T-helper 17 cell (primary cell): Measurements from ENCODE around the gene RASGRP3. TPM values are rescaled to one million over a fixed set of nuclear protein-coding genes. Genes with fewer than 3 reads are reported as not detected.
"Not testable (repeated sequence)": the region's sequence is repeated elsewhere in the genome, so short reads cannot be mapped to it uniquely, and the experiment has no call there.

Source experiments
- ATAC-seq: fragments of 150-1000 bp; cut with Tn5 transposase; 2 replicates; pipeline ENCODE4 v1.10.0; 2021; ENCODE audit warnings: mild to moderate bottlenecking, moderate library complexity
- DNase-seq, 3 donors: peaks; one replicate each; pipeline versions ENCODE4 v3.0.0 to v3.0.0-alpha.2; 2020 to 2021
- H3K9me3 ChIP-seq: one replicate; pipeline ENCODE4 v1.7.0; 2013; ENCODE audit warnings: low read length, mild to moderate bottlenecking; ENCODE audit not compliant: control insufficient read depth, poor library complexity, severe bottlenecking
- H3K27ac Mint-ChIP-seq: one replicate; pipeline ENCODE4 v1.8.0; 2022; ENCODE audit warnings: mild to moderate bottlenecking, moderate library complexity, mixed read lengths
- H3K27me3 Mint-ChIP-seq: one replicate; pipeline ENCODE4 v1.8.0; 2022; ENCODE audit warnings: mixed read lengths
- H3K36me3 Mint-ChIP-seq: one replicate; pipeline ENCODE4 v1.8.0; 2022; ENCODE audit warnings: low read depth, mixed read lengths
- H3K4me1 Mint-ChIP-seq: one replicate; pipeline ENCODE4 v1.8.0; 2022; ENCODE audit warnings: mild to moderate bottlenecking, mixed read lengths
- H3K4me3 Mint-ChIP-seq: one replicate; pipeline ENCODE4 v1.8.0; 2022; ENCODE audit warnings: mild to moderate bottlenecking, moderate library complexity, mixed read lengths
- total RNA-seq, 4 donors: library from RNA in 2 of 4; stranded (reverse) in 2 of 4; gene quantifications; one replicate each; pipeline ENCODE4 v1.2.3 and lab custom pipeline; 2022 to 2026

Gene RASGRP3, protein sequence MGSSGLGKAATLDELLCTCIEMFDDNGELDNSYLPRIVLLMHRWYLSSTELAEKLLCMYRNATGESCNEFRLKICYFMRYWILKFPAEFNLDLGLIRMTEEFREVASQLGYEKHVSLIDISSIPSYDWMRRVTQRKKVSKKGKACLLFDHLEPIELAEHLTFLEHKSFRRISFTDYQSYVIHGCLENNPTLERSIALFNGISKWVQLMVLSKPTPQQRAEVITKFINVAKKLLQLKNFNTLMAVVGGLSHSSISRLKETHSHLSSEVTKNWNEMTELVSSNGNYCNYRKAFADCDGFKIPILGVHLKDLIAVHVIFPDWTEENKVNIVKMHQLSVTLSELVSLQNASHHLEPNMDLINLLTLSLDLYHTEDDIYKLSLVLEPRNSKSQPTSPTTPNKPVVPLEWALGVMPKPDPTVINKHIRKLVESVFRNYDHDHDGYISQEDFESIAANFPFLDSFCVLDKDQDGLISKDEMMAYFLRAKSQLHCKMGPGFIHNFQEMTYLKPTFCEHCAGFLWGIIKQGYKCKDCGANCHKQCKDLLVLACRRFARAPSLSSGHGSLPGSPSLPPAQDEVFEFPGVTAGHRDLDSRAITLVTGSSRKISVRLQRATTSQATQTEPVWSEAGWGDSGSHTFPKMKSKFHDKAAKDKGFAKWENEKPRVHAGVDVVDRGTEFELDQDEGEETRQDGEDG
- total RNA-seq (10 to 100 TPM in 1 of 2 donors, 1 to 10 TPM in 1; 3.9 to 13.5 TPM), total RNA-seq (lab: John Stamatoyannopoulos, UW) (14.2 to 17.3 reads per million in 2 donors)

DNA sequence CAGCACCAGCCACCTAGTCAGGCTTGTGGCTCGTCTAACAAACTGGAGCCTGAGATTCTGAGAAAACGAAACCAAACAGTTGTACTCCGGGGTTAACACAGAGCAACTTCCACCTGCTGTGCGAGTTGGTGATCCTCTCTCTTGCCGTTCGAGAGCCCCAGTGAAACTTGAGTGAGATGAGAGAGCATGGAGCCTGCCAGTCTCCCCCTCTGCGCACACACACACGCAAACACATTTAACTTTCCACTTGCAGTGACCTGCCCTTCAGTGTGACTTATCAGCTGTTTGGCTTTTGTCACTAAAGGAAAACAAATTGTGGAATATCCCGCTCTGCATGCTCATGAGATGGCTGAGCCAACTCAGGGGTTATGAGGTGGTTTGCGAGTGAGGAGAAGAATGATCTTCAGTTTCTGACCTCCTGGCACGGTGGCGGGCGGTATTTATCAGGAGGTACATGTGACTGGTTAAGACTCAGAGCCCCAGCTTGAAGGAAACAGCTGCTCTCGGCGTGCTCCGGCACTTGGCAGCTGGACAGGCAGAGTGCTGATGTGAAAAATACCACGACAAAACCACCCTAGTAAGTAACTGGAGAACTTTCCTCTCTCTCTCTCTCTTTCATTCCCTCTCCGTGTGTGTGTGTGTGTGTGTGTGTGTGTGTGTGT lies at the start of gene RASGRP3:
Gene RASGRP3, plus strand, starts transcription at position 519 of the 662 bp plus-strand sequence. CDS start 38,488 bp downstream, outside the sequence.
- no peaks in the 10 kb centered on the region for H3K36me3 Mint-ChIP-seq
- peak; percentile 21 to 52 (median 32) for DNase-seq
- peak within 1 kb of the TSS; percentile 99 for H3K27ac Mint-ChIP-seq
- H3K9me3 ChIP-seq = no peaks in the 10 kb centered on the region
- ATAC-seq = peak; percentile 68
- H3K4me3 Mint-ChIP-seq = peak within 1 kb of the TSS; percentile 96
- H3K27me3 Mint-ChIP-seq = peaks cover 5% of the 10 kb centered on the region
- peaks cover 26% of the 10 kb centered on the region for H3K4me1 Mint-ChIP-seq

DNA sequence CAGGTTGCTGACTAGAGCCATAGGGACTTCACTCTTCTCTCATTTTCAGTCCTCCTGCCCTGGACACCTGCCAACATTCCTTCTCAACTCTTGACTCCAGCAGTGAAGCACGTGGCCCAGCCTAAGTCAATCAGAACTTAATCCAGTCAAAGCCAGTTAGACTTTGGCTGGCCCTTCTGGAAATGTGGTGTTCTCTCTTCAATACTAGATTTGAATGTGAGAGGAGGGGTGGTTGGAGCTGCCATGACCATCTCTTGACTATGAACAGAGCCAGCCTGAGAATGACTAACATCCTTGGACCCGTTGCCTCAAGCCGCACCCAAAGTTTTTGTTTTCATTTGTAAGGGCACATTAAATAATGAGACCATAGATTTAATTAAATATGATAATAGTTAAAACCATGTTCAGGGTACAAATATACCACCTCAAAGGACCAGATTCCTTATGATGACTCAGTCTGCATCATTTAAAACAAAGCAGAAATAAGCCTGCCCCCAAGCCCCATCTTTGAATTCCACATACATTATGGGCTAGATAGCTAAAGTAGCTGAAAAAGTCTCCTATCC lies 49.7 kb upstream of the RASGRP3 start:
- no peak for ATAC-seq
- no peaks in the 10 kb centered on the region for H3K4me1 Mint-ChIP-seq

DNA sequence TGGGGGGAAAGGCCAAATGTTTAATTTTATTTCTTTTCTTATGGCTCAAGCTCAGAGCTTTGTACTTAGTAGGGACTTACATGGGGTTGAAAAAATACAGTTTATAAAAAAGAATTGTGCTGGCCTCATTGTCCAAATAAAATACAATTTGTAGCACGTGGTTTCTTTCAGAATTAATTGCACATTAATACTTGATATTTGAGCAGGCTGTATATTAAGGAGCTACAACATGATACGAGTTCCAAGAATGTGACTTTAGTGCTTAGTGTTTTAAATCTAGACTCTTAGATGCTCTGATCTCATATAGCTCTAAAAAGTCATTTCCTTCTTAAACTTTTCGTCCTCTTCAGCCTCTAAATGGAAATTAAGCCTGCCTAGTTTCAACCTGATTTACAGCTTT lies 46.4 kb upstream of the RASGRP3 start:
- DNase-seq = no peak
- peaks cover 27% of the 10 kb centered on the region for H3K27me3 Mint-ChIP-seq
- H3K36me3 Mint-ChIP-seq = no peaks in the 10 kb centered on the region
- no peaks in the 10 kb centered on the region for H3K9me3 ChIP-seq
- H3K27ac Mint-ChIP-seq = no peak overlapping the region
- no peak for ATAC-seq
- no peaks in the 10 kb centered on the region for H3K4me1 Mint-ChIP-seq
- H3K4me3 Mint-ChIP-seq = no peak overlapping the region

More for the DNA sequence above, 49.7 kb upstream of the RASGRP3 start:
- H3K27ac Mint-ChIP-seq = no peak overlapping the region
- H3K9me3 ChIP-seq = no peaks in the 10 kb centered on the region
- DNase-seq = no peak
- H3K36me3 Mint-ChIP-seq = no peaks in the 10 kb centered on the region
- H3K4me3 Mint-ChIP-seq = no peak overlapping the region
- peaks cover 10% of the 10 kb centered on the region for H3K27me3 Mint-ChIP-seq

DNA sequence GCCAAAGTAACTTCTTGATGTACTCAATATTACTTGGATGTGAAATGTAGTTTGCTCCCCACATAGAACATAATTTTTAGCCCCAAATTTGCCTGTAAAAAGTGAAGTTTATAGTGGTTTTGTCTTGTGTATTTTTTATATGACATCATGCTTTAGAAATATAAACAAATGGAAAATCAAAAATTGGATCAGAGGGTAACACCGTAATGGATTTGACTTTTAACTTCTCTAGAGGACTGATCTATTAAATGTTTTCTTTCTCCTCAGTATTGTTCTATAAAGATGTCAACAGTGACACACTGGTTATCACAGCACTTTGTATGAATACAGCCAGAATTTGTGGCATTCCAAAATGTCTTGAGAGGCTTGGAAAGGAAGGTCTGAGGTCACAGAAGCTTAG lies 45.6 kb upstream of the RASGRP3 start:
- no peak for ATAC-seq
- Mint-ChIP-seq H3K27ac (no peak overlapping the region), H3K4me3 (no peak overlapping the region), H3K27me3 (peaks cover 27% of the 10 kb centered on the region), H3K4me1 (no peaks in the 10 kb centered on the region), H3K36me3 (no peaks in the 10 kb centered on the region)
- DNase-seq = no peak
- no peaks in the 10 kb centered on the region for H3K9me3 ChIP-seq

DNA sequence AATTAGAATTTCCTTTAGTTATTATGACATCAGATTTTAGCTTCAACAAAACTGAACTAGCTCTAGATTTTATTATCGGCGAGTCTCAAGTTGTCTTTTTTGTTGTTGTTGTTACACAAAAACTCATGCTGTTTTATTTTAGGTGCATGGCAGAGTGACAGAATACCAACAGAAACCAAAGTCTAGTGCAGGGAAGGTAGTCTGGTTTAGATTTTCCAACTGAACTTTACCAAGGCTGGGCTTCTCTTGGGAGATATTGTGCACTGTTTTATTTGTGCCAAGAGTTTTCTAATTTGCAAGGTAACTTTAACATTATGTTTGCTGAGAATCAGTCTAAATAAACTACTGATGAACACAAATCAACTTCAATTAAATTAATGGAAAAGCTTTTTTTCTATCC lies 43.6 kb upstream of the RASGRP3 start:
- H3K4me1 Mint-ChIP-seq = no peaks in the 10 kb centered on the region
- ATAC-seq (no peak), DNase-seq (no peak)
- no peaks in the 10 kb centered on the region for H3K9me3 ChIP-seq
- H3K27me3 Mint-ChIP-seq = peaks cover 39% of the 10 kb centered on the region
- H3K27ac Mint-ChIP-seq = no peak overlapping the region
- H3K4me3 Mint-ChIP-seq = no peak overlapping the region
- no peaks in the 10 kb centered on the region for H3K36me3 Mint-ChIP-seq

DNA sequence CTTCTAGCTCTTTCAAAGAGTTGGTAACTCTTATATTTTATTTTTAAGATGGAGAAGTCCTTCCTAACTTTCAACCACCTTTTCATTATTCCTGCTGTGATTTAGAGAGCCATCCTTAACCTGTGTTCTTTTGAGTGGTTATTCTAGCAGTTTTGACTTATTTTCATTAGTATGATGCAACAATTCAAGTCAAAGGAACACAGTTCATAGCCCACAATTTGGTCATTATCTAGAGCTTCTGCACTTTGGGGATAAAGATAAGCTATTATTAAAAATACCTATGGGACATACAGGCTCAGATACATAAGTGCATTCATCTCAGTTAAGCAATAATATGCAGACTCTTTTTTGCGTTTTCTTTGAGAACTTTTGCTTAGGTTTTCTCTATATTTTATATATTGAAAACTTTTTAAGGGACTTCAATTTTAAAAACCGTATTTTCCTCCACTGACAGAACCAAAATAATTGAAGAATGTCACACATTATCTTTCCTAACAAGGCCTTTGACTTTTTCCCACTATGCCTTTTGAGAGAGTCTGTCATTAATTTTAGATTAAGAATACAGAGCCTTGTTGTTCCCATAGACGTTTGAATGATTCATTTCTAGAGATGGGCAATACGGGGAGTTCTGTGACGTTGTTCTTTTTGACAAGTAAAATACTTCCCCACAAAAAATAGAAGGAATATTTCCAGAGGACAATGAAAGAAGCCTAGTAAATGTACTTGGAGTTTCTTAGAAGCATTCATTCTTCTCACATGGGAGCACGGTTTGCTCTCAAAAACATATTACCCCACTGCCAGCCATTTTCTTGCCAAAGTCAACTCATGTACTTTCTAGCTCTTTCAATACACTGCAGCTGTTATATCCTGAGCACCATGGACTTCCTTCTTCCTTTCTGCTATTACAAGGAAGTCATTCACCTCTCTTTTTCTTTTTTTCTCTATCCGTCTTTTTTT lies 42.9 kb upstream of the RASGRP3 start:
- Mint-ChIP-seq H3K36me3 (no peaks in the 10 kb centered on the region), H3K4me3 (no peak overlapping the region), H3K27me3 (peaks cover 40% of the 10 kb centered on the region), H3K4me1 (no peaks in the 10 kb centered on the region), H3K27ac (no peak overlapping the region)
- no peaks in the 10 kb centered on the region for H3K9me3 ChIP-seq
- DNase-seq (no peak), ATAC-seq (no peak)

DNA sequence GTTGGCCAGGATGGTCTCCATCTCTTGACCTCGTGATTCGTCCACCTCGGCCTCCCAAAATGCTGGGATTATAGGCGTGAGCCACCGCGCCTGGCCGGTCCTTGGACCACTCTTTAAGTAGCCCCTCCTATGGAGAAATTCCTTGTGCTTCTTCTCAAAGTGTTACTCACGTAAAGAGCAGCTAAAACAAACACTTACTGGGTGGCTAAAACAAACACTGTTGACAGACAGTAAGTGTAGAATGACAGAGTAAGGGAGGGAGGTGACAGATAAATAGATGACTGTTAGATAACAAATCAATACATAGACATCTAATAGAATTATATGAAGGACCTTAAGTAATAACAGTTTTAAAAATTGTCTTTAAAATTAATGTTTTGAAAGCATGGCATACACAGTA lies 40.9 kb upstream of the RASGRP3 start:
- H3K36me3 Mint-ChIP-seq = peaks cover 4% of the 10 kb centered on the region
- no peak overlapping the region for H3K4me3 Mint-ChIP-seq
- H3K27me3 Mint-ChIP-seq = peaks cover 47% of the 10 kb centered on the region
- H3K4me1 Mint-ChIP-seq = no peaks in the 10 kb centered on the region
- no peak for DNase-seq
- ATAC-seq = no peak
- no peaks in the 10 kb centered on the region for H3K9me3 ChIP-seq
- H3K27ac Mint-ChIP-seq = no peak overlapping the region

DNA sequence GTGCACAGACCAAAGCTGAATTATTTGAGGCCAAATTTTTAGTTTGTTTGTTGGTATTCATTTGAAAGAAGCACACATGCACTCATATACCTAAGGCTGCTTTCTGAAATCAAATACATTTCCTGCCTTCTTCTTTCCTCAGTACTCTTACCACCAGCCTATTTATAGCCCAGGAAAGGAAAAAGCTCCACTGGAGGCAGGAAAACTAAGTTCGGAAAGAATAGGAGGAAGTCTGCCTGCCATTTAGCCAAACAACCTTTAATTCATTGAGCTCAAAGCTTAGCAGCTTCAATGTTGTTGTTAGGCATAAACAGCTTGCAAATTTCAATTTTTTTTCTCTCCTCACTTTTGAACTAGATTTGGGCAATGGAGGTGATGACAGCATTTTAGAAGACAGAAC lies 40.4 kb upstream of the RASGRP3 start:
- H3K4me1 Mint-ChIP-seq = no peaks in the 10 kb centered on the region
- no peaks in the 10 kb centered on the region for H3K9me3 ChIP-seq
- no peak overlapping the region for H3K4me3 Mint-ChIP-seq
- H3K36me3 Mint-ChIP-seq = peaks cover 4% of the 10 kb centered on the region
- H3K27me3 Mint-ChIP-seq = peaks cover 43% of the 10 kb centered on the region
- ATAC-seq = no peak
- H3K27ac Mint-ChIP-seq = no peak overlapping the region
- DNase-seq = no peak

DNA sequence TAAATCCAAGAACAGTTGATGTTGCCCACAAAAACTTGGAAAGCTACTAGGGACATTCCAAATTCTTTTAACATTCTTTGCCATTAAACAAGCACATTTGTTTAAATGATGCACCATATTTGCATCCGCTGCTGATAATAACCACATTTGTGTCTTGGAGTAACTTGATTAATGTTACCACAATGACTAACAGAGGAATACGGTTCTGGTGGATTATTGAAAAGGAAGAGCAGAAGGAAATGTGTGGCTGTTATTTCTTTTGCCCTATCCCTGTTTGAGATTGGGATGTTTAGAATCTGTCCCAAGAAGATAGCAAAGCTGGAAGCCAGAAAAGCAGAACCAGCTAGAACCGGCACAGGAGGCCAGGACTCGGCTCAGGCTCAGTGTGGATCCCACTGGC lies 39.2 kb upstream of the RASGRP3 start:
- Mint-ChIP-seq H3K4me1 (no peaks in the 10 kb centered on the region), H3K27me3 (peaks cover 34% of the 10 kb centered on the region), H3K27ac (no peak overlapping the region), H3K36me3 (peaks cover 4% of the 10 kb centered on the region), H3K4me3 (no peak overlapping the region)
- ATAC-seq = no peak
- DNase-seq = no peak
- H3K9me3 ChIP-seq = no peaks in the 10 kb centered on the region

DNA sequence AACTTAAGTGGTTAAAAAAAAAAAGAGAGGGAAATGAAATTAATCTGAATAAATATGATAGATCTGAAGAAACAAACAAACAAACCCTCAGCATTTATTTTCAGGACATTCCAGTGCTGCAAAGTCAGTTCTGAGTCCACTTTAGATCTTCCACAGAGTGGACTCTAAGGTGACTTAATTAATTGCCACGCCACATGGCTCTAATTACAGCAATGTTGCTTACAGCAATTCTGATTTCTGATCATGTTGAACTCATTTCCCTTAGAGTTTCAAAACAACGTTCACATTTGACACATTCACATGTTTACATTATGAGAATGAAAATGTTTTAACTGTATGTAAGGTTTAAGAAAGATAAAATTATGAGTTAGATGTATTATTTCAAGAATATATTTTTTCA lies 38.6 kb upstream of the RASGRP3 start:
- H3K9me3 ChIP-seq = no peaks in the 10 kb centered on the region
- Mint-ChIP-seq H3K27ac (no peak overlapping the region), H3K4me3 (no peak overlapping the region), H3K36me3 (peaks cover 4% of the 10 kb centered on the region), H3K4me1 (no peaks in the 10 kb centered on the region), H3K27me3 (peaks cover 28% of the 10 kb centered on the region)
- ATAC-seq (no peak), DNase-seq (no peak)

DNA sequence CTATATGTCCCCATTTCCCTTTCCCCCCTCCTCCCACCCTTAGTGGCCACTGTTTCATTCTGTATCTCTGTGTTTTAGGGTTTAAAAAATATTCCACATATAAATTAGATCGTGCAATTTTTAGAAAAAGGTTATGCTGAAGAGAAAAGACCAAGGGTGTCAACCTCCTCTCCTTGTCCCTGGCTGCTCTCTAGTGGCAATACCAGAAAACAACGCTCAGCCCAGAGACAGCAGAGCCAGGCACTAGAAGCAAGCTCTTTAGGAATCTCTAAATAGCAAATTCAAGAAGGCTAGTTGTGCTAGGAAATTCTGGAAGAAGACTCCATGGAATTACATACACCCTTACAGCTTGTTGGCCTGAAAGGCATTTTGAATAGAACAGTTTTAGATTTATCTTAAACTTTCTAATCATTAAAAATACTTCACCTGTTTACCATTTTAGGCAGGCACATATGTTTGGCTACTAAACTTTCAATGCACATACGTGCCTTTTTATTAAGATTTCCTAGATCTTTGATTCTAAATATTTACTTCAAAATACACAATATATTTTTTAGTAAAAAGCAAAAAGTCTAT lies 35.1 kb upstream of the RASGRP3 start:
- H3K36me3 Mint-ChIP-seq = peaks cover 4% of the 10 kb centered on the region
- H3K9me3 ChIP-seq = no peaks in the 10 kb centered on the region
- H3K4me1 Mint-ChIP-seq = no peaks in the 10 kb centered on the region
- H3K4me3 Mint-ChIP-seq = no peak overlapping the region
- H3K27me3 Mint-ChIP-seq = peaks cover 16% of the 10 kb centered on the region
- H3K27ac Mint-ChIP-seq = no peak overlapping the region
- ATAC-seq (no peak), DNase-seq (no peak)

DNA sequence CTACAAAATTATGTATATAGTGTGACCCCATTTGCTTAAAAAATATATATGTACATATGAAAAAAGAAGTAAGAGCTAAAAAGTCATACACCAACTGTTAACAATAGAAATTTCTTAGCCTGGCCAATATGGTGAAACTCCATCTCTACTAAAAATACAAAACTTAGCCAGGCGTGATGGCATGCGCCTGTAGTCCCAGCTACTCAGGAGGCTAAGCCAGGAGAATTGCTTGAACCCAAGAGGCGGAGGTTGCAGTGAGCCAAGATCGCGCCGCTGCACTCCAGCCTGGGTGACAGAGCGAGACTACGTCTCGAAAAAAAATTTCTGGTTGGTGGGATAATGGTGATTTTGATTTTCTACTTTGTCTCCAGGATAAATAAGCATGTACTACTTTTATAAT lies 34.4 kb upstream of the RASGRP3 start:
- H3K9me3 ChIP-seq, H3K4me1 Mint-ChIP-seq, H3K4me3 Mint-ChIP-seq, H3K27ac Mint-ChIP-seq, H3K36me3 Mint-ChIP-seq, ATAC-seq, DNase-seq: not testable (repeated sequence)
- peaks cover 15% of the 10 kb centered on the region for H3K27me3 Mint-ChIP-seq
